Omental fat pad (tissue), 4 donors: ENCODE measurements around the gene UTF1. TPM values are rescaled to one million over a fixed set of nuclear protein-coding genes. Genes with fewer than 3 reads are reported as not detected.

Experiments used
- ATAC-seq: fragments of 150-250 bp; one replicate; pipeline ENCODE4 v1.9.1; 2016; ENCODE audit warnings: mild to moderate bottlenecking, moderate library complexity; ENCODE audit not compliant: low FRiP score
- DNase-seq: peaks from one replicate; pipeline ENCODE4 v3.0.0-alpha.2; 2019; ENCODE audit warnings: low spot score
- total RNA-seq, 4 donors: library from RNA; depleted of rRNA; stranded (reverse); fragments of >200 nt; gene quantifications; one replicate each; pipeline ENCODE4 v1.1.0, GENCODE V29; 2016
- TF ChIP-seq, protein P1 (sequence below), 3 donors: fragments of 450-650 bp; IDR thresholded peaks; one replicate each; pipeline ENCODE4 v1.5.1; 2016 to 2017; ENCODE audit warnings: antibody characterized with exemption in 3 of 3, mild to moderate bottlenecking in 3 of 3, moderate library complexity in 2 of 3

Gene UTF1
- total RNA-seq, 4 donors from 2014 or later, result not detected

DNA sequence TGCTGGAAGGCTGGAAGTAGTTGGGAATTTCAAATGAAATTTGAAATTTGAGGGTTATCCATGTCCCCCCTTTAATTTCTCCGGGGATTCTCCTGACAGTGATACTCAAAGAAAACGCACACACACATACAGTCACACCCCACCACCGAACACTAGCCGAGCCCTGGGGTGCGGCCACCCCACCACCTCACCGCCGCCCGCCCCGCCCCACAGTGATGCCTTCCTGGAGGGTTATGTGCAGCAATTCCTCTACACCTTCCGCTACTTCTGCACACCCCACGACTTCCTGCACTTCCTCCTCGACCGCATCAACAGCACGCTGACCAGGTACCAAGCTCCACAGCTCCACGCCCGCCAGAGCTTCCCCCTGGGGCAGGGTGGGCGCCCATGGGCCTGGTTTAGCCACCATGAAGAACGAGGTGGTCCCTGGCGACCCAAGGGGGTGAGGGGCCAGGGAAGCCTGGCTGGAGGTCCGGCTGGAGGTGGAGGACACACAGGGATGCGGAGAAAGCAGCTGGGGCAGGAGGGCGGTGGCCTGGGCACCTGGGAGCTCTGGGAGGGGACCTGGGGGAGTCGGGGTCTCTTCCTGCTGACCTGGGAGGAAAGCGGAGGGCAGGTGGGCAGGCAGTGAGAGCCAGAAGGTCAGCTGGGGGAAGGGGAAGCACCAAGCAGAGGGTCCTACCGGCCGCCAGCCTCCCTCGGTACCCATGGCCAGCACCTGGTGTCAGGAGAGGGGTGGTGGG is 19.4 kb upstream of the UTF1 start:
- ATAC-seq (no peak), DNase-seq (no peak)
- TF ChIP-seq, protein P1, sequence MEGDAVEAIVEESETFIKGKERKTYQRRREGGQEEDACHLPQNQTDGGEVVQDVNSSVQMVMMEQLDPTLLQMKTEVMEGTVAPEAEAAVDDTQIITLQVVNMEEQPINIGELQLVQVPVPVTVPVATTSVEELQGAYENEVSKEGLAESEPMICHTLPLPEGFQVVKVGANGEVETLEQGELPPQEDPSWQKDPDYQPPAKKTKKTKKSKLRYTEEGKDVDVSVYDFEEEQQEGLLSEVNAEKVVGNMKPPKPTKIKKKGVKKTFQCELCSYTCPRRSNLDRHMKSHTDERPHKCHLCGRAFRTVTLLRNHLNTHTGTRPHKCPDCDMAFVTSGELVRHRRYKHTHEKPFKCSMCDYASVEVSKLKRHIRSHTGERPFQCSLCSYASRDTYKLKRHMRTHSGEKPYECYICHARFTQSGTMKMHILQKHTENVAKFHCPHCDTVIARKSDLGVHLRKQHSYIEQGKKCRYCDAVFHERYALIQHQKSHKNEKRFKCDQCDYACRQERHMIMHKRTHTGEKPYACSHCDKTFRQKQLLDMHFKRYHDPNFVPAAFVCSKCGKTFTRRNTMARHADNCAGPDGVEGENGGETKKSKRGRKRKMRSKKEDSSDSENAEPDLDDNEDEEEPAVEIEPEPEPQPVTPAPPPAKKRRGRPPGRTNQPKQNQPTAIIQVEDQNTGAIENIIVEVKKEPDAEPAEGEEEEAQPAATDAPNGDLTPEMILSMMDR (IDR thresholded peaks at IDR 0.05), result no peak

DNA sequence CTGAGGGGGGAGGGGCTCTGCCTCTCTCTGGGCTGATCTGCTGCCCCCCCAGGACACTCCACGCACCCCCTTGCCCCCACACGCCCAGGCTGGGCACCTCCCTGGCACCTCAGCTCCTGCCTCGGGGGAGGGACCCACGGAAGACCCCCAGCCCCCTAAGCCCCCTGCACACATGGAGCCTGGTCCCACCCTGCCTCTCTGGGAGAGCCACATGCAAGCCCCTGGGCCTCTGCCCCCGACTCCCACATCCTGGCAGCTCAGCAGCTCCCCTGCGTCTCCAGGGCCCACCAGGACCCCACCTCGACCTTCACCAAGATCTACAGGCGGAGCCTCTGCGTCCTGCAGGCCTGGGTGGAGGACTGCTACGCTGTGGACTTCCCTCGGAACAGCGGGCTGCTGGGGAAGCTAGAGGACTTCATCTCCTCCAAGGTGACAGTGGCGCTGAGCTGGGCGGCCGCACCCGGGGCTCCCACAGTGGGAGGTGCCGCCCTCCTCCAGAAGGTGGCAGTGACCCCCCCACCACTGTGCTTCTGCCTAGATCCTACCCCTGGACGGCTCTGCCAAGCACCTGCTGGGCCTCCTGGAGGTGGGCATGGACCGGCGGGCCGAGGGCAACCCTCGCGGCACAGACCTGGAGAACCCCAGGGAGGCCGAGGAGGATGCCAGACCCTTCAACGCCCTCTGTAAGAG is 18.7 kb upstream of the UTF1 start:
- ATAC-seq, result no peak

DNA sequence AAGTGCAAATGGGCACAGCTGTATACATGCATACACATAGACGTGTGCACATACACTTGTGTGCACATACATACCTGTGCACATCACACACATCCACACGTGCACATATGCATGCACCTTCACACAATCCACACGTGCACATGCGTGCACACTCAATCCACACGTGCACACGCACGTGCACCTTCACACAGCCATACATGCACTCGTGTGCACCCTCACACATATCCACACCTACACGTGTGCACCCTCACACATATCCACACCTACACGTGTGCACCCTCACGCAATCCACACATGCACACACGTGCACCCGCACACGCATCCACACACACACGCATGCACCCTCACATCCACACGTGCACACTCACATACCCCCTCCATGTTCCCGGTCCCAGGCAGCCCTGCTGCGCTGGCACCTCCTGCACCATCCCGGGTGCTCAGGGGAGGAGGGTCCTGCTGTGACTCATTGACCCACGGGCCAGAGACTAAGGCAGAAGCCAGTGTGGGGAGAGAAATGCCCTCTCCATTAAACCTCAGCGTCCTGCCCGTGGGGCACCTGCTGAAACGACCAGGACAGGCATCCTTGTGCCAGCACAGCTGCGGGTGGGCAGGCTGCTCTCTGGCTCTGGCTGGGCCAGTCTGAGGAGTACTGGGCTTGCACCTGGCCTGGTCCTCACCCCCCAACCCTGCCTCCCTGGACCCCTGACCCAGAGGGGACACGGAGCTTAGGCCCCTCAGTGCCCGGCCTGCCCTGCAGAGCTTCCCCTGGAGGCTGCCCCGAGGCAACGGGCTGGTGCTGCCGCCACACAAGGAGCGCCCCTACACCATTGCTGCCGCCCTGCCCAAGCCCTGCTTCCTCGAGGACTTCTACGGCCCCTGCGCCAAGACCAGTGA is 17.8 kb upstream of the UTF1 start:
- DNase-seq (no peak), ATAC-seq (no peak)
- TF ChIP-seq, protein P1 (IDR thresholded peaks at IDR 0.05), result no peak

More for the DNA sequence above, 18.7 kb upstream of the UTF1 start:
- no peak for DNase-seq
- TF ChIP-seq, protein P1 (IDR thresholded peaks at IDR 0.05), result no peak

DNA sequence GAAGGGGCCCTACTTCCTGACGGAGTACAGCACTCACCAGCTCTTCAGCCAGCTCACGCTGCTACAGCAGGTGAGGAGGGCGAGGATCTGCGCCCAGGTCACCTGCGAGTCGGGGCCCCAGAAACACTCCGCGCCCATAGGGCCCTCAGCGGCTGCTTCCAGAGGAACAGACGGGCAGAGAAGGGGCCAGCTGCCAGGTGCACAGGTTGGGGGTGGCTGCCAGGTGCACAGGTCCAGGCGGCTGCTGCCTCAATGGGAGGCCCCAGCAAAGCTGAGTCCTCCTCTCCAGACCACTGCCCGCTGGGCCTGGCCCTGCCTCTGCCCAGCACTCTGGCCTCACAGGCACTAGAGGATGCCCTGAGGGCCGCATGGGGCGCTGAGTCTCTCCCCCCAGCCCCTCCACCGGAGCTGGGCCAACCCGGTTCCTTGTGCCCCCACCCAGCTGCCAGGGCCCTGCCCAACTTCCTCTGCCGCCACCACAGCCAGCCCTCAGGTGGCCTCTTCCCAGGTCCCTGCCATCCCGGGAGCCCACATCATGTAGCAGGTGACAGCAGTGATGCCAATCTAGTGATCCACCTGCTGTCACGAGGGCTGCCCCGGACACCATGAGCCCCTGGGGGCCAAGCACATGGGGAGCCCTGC is 17.0 kb upstream of the UTF1 start:
- ATAC-seq (no peak), DNase-seq (no peak)
- TF ChIP-seq, protein P1 (IDR thresholded peaks at IDR 0.05), result no peak

DNA sequence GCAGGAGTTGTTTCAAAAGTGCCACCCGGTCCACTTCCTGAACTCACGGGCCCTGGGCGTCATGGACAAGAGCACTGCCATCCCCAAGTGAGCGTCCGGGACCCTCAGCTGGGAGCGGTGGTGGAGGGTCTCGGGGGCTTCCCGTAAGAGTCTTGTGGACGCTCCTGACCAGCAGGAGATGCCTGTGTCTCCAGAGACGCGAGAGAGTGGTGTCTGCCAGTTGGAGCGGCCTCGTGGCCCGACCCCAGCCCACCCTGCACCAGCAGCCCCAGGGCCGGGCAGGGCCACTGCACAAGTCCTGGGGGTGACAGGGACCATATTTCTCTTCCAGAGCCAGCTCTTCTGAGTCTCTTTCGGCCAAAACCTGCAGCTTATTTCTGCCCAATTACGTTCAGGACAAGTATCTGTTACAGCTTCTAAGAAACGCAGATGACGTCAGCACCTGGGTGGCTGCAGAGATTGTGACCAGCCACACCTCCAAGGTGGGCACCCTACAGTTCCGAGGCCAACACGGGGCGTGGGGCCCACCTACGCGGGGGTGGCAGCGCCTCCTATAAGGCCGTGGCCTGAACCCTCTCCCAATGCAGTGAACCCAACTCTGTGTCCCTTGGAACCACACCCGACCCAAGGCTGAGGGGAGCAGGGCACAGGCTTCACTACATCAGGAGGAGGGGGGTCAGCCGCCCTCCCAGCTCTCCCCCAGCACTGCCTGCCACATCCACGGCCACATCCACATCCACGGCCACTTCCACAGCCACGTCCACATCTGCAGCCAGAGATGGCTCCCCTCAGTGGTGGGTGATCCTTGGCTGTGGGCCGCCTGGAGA is 16.2 kb upstream of the UTF1 start:
- DNase-seq (no peak), ATAC-seq (no peak)
- TF ChIP-seq, protein P1 (IDR thresholded peaks at IDR 0.05), result no peak
